Measurements from ENCODE around the gene RAB11FIP4. TPM values are rescaled to one million over a fixed set of nuclear protein-coding genes. Genes with fewer than 3 reads are reported as not detected.

Gene RAB11FIP4
- total RNA-seq, 3 donors from 2014 or later (not counting 1 experiment from before 2014, with no cell fraction given), result 81.4 to 121 (median 102) TPM

- Mint-ChIP-seq H3K4me3 (no peak overlapping the region), H3K27ac (no peak overlapping the region), H3K36me3 (no peaks in the 10 kb centered on the region), H3K4me1 (no peaks in the 10 kb centered on the region), H3K27me3 (ENCODE audit: low read depth in 2 of 2) (peaks cover 0 to 8% of the 10 kb centered on the region in 2 donors), H3K9me3 (no peaks in the 10 kb centered on the region)
- TF ChIP-seq CTCF (IDR thresholded peaks at IDR 0.05), result no peak
- DNase-seq, result no peak
- H3K4me3 ChIP-seq (ENCODE audit: low read length), result no peak overlapping the region
- no peaks in the 10 kb centered on the region for H3K36me3 ChIP-seq (ENCODE audit: control insufficient read depth, insufficient read depth, low read length)
- no peaks in the 10 kb centered on the region for H3K27me3 ChIP-seq (ENCODE audit: control insufficient read depth, insufficient read depth, low read length)
- peaks cover 9% of the 10 kb centered on the region for H3K4me1 ChIP-seq (ENCODE audit: control insufficient read depth, insufficient read depth, low read length)
- 93% methylated on average over 10 of the region's 10 CpGs for WGBS (ENCODE audit: insufficient coverage)
- no peak for ATAC-seq
- intact Hi-C loops (cut with micrococcal nuclease), result no loop called here
- H3K9me3 ChIP-seq (ENCODE audit: control insufficient read depth, insufficient read depth, low read length), result no peaks in the 10 kb centered on the region
- no peak overlapping the region for H3K27ac ChIP-seq (ENCODE audit: low read length)
Observed at GRCh38 chr17:31452561-31453110, 61.2 kb downstream of the RAB11FIP4 start.

GRCh38 chr17:31453896-31454295 lies 62.4 kb downstream of the RAB11FIP4 start:
- Mint-ChIP-seq H3K4me3 (no peak overlapping the region), H3K27ac (no peak overlapping the region), H3K4me1 (peaks cover 4 to 6% of the 10 kb centered on the region in 2 donors), H3K27me3 (ENCODE audit: low read depth in 2 of 2) (peaks cover 0 to 8% of the 10 kb centered on the region in 2 donors), H3K9me3 (no peaks in the 10 kb centered on the region), H3K36me3 (no peaks in the 10 kb centered on the region)
- intact Hi-C loops (cut with micrococcal nuclease), result no loop called here
- no peaks in the 10 kb centered on the region for H3K36me3 ChIP-seq (ENCODE audit: control insufficient read depth, insufficient read depth, low read length)
- peaks cover 20% of the 10 kb centered on the region for H3K4me1 ChIP-seq (ENCODE audit: control insufficient read depth, insufficient read depth, low read length)
- DNase-seq (no peak), ATAC-seq (no peak)
- TF ChIP-seq CTCF (IDR thresholded peaks at IDR 0.05), result no peak
- no peak overlapping the region for H3K27ac ChIP-seq (ENCODE audit: low read length)
- no peaks in the 10 kb centered on the region for H3K9me3 ChIP-seq (ENCODE audit: control insufficient read depth, insufficient read depth, low read length)
- WGBS (ENCODE audit: insufficient coverage), result 78% methylated on average over 2 of the region's 2 CpGs
- H3K4me3 ChIP-seq (ENCODE audit: low read length), result no peak overlapping the region
- H3K27me3 ChIP-seq (ENCODE audit: control insufficient read depth, insufficient read depth, low read length), result no peaks in the 10 kb centered on the region

- no peaks in the 10 kb centered on the region for H3K27me3 Mint-ChIP-seq (ENCODE audit: low read depth in 2 of 2)
- H3K27ac Mint-ChIP-seq, result no peak overlapping the region
- intact Hi-C loops (cut with micrococcal nuclease), result no loop called here
- no peak for TF ChIP-seq CTCF (IDR thresholded peaks at IDR 0.05)
- H3K9me3 Mint-ChIP-seq, result no peaks in the 10 kb centered on the region
- Histone ChIP-seq H3K9me3 (ENCODE audit: control insufficient read depth, insufficient read depth, low read length) (no peaks in the 10 kb centered on the region), H3K27me3 (ENCODE audit: control insufficient read depth, insufficient read depth, low read length) (no peaks in the 10 kb centered on the region), H3K27ac (ENCODE audit: low read length) (no peak overlapping the region), H3K4me3 (ENCODE audit: low read length) (no peak overlapping the region), H3K4me1 (ENCODE audit: control insufficient read depth, insufficient read depth, low read length) (peaks cover 24% of the 10 kb centered on the region), H3K36me3 (ENCODE audit: control insufficient read depth, insufficient read depth, low read length) (no peaks in the 10 kb centered on the region)
- ATAC-seq (no peak), DNase-seq (no peak)
- 78% methylated on average over 5 of the region's 5 CpGs for WGBS (ENCODE audit: insufficient coverage)
- H3K4me3 Mint-ChIP-seq, result no peak overlapping the region
- no peaks in the 10 kb centered on the region for H3K36me3 Mint-ChIP-seq
- H3K4me1 Mint-ChIP-seq, result peaks cover 8 to 9% of the 10 kb centered on the region in 2 donors
Observed at GRCh38 chr17:31456814-31457213, 65.3 kb downstream of the RAB11FIP4 start.

All from natural killer cell (primary cell).